OCI-LY7 (cell line): ENCODE data around the gene AOPEP. TPM values are rescaled to one million over a fixed set of nuclear protein-coding genes. Genes with fewer than 3 reads are reported as not detected.

Experiments
- BruUV-seq: library from RNA; stranded (reverse); fragments of 400-500 nt; replicated peaks from 2 replicates; lab custom pipeline; 2021; lab: Mats Ljungman, UMichigan
- CTCF ChIA-PET: fragments of 300-600 bp; sonication (Branson Sonifier 250); formaldehyde crosslinking; loops from one replicate; lab custom pipeline; 2022; ENCODE audit warnings: antibody characterized with exemption; ENCODE audit not compliant: unreplicated experiment; lab: Charles Lee
- POLR2A ChIA-PET: fragments of 300-600 bp; sonication (Branson Sonifier 250); formaldehyde crosslinking; loops from one replicate; lab custom pipeline; 2022; ENCODE audit warnings: antibody characterized with exemption; lab: Charles Lee
- DNase-seq: peaks from one replicate; pipeline ENCODE4 v3.0.0-alpha.2; 2015; ENCODE audit warnings: low spot score
- H2AFZ ChIP-seq: fragments of 200-600 bp; sonication (generic), shearing (Covaris generic); 2 replicates; pipeline ENCODE4 v1.6.1; 2014; ENCODE audit warnings: mild to moderate bottlenecking, antibody characterized with exemption, low read length, moderate library complexity
- H3K27ac ChIP-seq: fragments of 200-600 bp; sonication (generic); 2 replicates; pipeline ENCODE4 v1.5.1; 2014; ENCODE audit warnings: mixed run types, low read depth, mild to moderate bottlenecking, moderate library complexity, low read length, inconsistent platforms; ENCODE audit not compliant: poor library complexity, severe bottlenecking
- H3K36me3 ChIP-seq: fragments of 200-600 bp; sonication (generic); 2 replicates; pipeline ENCODE4 v1.6.1; 2014; ENCODE audit warnings: mild to moderate bottlenecking, antibody characterized with exemption, low read length, moderate library complexity, mixed read lengths; ENCODE audit not compliant: insufficient read depth
- H3K4me1 ChIP-seq: fragments of 200-600 bp; sonication (generic); 2 replicates; pipeline ENCODE4 v1.5.1; 2014; ENCODE audit warnings: mild to moderate bottlenecking, low read length; ENCODE audit not compliant: insufficient read depth, poor library complexity, severe bottlenecking
- H3K4me2 ChIP-seq: fragments of 200-600 bp; sonication (generic); 2 replicates; pipeline ENCODE4 v1.6.1; 2014; ENCODE audit warnings: mild to moderate bottlenecking, low read length
- H3K4me3 ChIP-seq: fragments of 200-600 bp; sonication (generic); 2 replicates; pipeline ENCODE4 v1.5.1; 2014; ENCODE audit warnings: mild to moderate bottlenecking, low read depth, low read length; ENCODE audit not compliant: poor library complexity, severe bottlenecking
- H3K79me2 ChIP-seq: fragments of 200-600 bp; sonication (generic); 2 replicates; pipeline ENCODE4 v1.6.1; 2016; ENCODE audit warnings: low read depth, mild to moderate bottlenecking, low read length, moderate library complexity, mixed read lengths; ENCODE audit not compliant: insufficient read depth
- H3K9me2 ChIP-seq: fragments of 200-600 bp; sonication (generic); 2 replicates; pipeline ENCODE4 v1.6.1; 2016; ENCODE audit warnings: mild to moderate bottlenecking, low read length, mixed read lengths; ENCODE audit not compliant: insufficient read depth
- H3K9me3 ChIP-seq: fragments of 200-600 bp; sonication (generic); 2 replicates; pipeline ENCODE4 v1.6.1; 2014; ENCODE audit warnings: mild to moderate bottlenecking, mixed run types, low read length, mixed read lengths
- H4K20me1 ChIP-seq: fragments of 200-600 bp; sonication (generic); 2 replicates; pipeline ENCODE4 v1.6.1; 2014; ENCODE audit warnings: mild to moderate bottlenecking, antibody characterized with exemption, low read length, moderate library complexity, mixed read lengths; ENCODE audit not compliant: insufficient read depth
- EZH2phosphoT487 ChIP-seq: fragments of 200-600 bp; sonication (generic); IDR thresholded peaks from 2 replicates; pipeline ENCODE4 v1.6.1; 2018; ENCODE audit warnings: low read depth, borderline replicate concordance, mild to moderate bottlenecking, mixed run types, antibody characterized with exemption, low read length, moderate library complexity, mixed read lengths
- intact Hi-C: fragments of 100-400 bp; cut with micrococcal nuclease; formaldehyde crosslinking; loops from one replicate; pipeline ENCODE4 v1.10.0; 2022; ENCODE audit not compliant: unreplicated experiment
- total RNA-seq, 2 experiments: library from RNA; depleted of rRNA in 1 of 2; stranded (reverse); fragments of >200 nt in 1 of 2; shearing (Covaris generic) in 1 of 2; gene quantifications; 2 replicates each; pipeline ENCODE4 v1.2.3, GENCODE V29; 2014 to 2022
- TF ChIP-seq, protein P1 (sequence below): fragments of 200-600 bp; sonication (generic); conservative IDR thresholded peaks from 2 replicates; pipeline ENCODE4 v1.5.1; 2014; ENCODE audit warnings: mild to moderate bottlenecking, antibody characterized with exemption, low read length, moderate library complexity, mixed read lengths

The AOPEP gene
- total RNA-seq, 2 experiments from 2014 or later, result 17.3 to 24.3 TPM

DNA sequence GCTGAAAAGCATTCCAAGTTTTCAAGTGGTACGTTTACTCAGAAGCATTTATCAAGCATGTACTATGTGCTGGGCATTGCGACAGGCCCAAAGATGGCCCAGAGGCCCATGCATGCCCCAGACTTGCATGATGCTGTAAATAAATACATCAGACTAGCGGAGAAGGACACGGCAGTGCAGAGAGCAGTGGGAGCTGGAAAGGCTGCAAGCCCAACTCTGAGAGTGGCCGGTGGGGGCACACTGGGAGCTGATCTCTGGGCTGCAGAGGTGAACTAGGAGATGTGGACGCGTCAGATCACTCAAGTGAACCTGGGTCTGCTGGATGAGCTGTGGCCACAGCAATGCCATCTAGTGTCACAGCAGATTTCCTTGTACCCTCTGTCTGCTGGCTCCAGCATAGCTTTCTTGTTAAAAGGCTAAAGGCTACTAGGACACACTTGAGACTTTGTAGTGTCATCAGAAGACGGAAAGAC, 344.1 kb downstream of the AOPEP start:
- POLR2A ChIA-PET, result interaction anchor here (0.6 kb wide), 1 partner anchor 1652 kb away, joined by 4 read pairs; no protein-coding TSS in a partner anchor
- no peaks in the 10 kb centered on the region for H3K9me2 ChIP-seq
- no peaks in the 10 kb centered on the region for H3K36me3 ChIP-seq
- no peaks in the 10 kb centered on the region for H3K9me3 ChIP-seq
- no peaks in the 10 kb centered on the region for H3K79me2 ChIP-seq
- H3K4me3 ChIP-seq, result no peak overlapping the region
- TF ChIP-seq EZH2phosphoT487, result no peak
- TF ChIP-seq, protein P1, sequence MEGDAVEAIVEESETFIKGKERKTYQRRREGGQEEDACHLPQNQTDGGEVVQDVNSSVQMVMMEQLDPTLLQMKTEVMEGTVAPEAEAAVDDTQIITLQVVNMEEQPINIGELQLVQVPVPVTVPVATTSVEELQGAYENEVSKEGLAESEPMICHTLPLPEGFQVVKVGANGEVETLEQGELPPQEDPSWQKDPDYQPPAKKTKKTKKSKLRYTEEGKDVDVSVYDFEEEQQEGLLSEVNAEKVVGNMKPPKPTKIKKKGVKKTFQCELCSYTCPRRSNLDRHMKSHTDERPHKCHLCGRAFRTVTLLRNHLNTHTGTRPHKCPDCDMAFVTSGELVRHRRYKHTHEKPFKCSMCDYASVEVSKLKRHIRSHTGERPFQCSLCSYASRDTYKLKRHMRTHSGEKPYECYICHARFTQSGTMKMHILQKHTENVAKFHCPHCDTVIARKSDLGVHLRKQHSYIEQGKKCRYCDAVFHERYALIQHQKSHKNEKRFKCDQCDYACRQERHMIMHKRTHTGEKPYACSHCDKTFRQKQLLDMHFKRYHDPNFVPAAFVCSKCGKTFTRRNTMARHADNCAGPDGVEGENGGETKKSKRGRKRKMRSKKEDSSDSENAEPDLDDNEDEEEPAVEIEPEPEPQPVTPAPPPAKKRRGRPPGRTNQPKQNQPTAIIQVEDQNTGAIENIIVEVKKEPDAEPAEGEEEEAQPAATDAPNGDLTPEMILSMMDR, result no peak
- intact Hi-C loops, result loop anchor here (10.0 kb wide), 1 partner anchor 56 kb away; no protein-coding TSS in a partner anchor
- BruUV-seq, result no TSS peak
- no peaks in the 10 kb centered on the region for H3K4me1 ChIP-seq
- no peak overlapping the region for H2AFZ ChIP-seq
- H3K4me2 ChIP-seq, result no peak overlapping the region
- CTCF ChIA-PET, result no interaction called here
- no peak for DNase-seq
- no peaks in the 10 kb centered on the region for H4K20me1 ChIP-seq
- H3K27ac ChIP-seq, result no peak overlapping the region

DNA sequence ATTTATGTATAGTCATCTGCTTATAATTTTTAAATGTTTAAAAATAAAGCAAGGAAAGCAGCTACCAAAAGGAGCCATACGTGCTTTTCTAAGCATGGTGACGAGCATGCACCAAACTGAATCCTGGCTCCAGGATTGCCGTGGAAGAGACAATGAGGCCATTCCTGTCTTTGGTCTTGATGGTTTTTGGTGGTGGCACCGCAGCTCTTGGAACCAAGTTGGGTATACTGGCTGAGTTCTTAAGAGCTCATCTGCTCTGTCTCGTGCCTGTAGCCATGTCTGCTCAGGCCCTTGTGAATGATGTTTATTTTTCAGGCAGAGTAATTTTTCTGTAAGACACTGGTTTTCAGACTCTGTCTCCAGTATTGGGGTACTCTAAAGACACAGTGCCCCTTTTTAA, 345.0 kb downstream of the AOPEP start:
- H3K36me3 ChIP-seq, result no peaks in the 10 kb centered on the region
- POLR2A ChIA-PET, result no interaction called here
- H4K20me1 ChIP-seq, result no peaks in the 10 kb centered on the region
- no peaks in the 10 kb centered on the region for H3K79me2 ChIP-seq
- no peak for DNase-seq
- no TSS peak for BruUV-seq
- intact Hi-C loops, result loop anchor here (10.0 kb wide), 1 partner anchor 57 kb away; no protein-coding TSS in a partner anchor
- H2AFZ ChIP-seq, result no peak overlapping the region
- H3K9me2 ChIP-seq, result no peaks in the 10 kb centered on the region
- TF ChIP-seq EZH2phosphoT487, result no peak
- TF ChIP-seq, protein P1, result no peak
- H3K4me1 ChIP-seq, result no peaks in the 10 kb centered on the region
- CTCF ChIA-PET, result no interaction called here
- no peaks in the 10 kb centered on the region for H3K9me3 ChIP-seq
- no peak overlapping the region for H3K4me2 ChIP-seq
- H3K27ac ChIP-seq, result no peak overlapping the region
- H3K4me3 ChIP-seq, result no peak overlapping the region

DNA sequence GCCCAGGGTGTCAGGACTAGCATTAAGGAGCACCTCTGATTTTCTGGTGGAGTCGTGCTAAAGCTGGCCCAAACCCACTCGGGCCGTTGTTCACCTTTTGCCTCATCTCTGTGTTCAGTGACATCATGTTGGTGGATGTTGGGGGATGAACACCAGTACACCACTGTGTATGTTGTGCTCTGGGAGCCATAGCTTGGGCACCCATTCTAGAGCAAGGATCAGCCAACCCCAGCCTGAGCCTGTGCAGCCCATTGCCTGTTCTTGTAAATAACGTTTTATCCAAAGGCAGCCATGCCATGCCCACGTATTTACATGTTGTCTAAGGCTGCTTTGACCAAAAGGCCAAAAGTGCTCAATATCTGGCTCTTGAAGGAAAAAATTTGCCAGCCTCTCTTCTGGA, 345.4 kb downstream of the AOPEP start:
- no TSS peak for BruUV-seq
- CTCF ChIA-PET, result no interaction called here

More for the DNA sequence above, 345.4 kb downstream of the AOPEP start:
- POLR2A ChIA-PET, result no interaction called here
- Histone ChIP-seq H3K9me3 (no peaks in the 10 kb centered on the region), H4K20me1 (no peaks in the 10 kb centered on the region), H3K79me2 (no peaks in the 10 kb centered on the region), H3K36me3 (no peaks in the 10 kb centered on the region), H3K9me2 (no peaks in the 10 kb centered on the region), H3K4me3 (no peak overlapping the region), H3K4me2 (no peak overlapping the region), H3K27ac (no peak overlapping the region), H3K4me1 (no peaks in the 10 kb centered on the region), H2AFZ (no peak overlapping the region)
- DNase-seq, result no peak
- intact Hi-C loops, result loop anchor here (10.0 kb wide), 1 partner anchor 57 kb away; no protein-coding TSS in a partner anchor
- TF ChIP-seq, protein P1, result no peak
- TF ChIP-seq EZH2phosphoT487, result no peak
